Activated CD8-positive, alpha-beta memory T cell treated with anti-CD3 and anti-CD28 coated beads, Interleukin-2, amount 10 ng/mL, durations not matched to agents 7 days and 5 days (primary cell): Measurements from ENCODE around the gene UGT8. TPM values are rescaled to one million over a fixed set of nuclear protein-coding genes. Genes with fewer than 3 reads are reported as not detected.
A peak's percentile ranks its signal among the peaks of the same experiment; 100 is the strongest.
"Not testable (repeated sequence)": the region's sequence is repeated elsewhere in the genome, so short reads cannot be mapped to it uniquely, and the experiment has no call there.

Source experiments
- ATAC-seq: fragments of 150-1000 bp; cut with Tn5 transposase; one replicate; pipeline ENCODE4 v1.10.0; 2021; ENCODE audit warnings: moderate library complexity
- CTCF ChIA-PET: fragments of 350-600 bp; sonication (Branson Sonifier 250); formaldehyde crosslinking; loops from one replicate; lab custom pipeline; 2021; ENCODE audit warnings: antibody characterized with exemption; lab: Charles Lee
- DNase-seq: peaks from one replicate; pipeline ENCODE4 v3.0.0-alpha.2; 2020
- H3K27ac Mint-ChIP-seq: one replicate; pipeline ENCODE4 v1.8.0; 2021; ENCODE audit warnings: mild to moderate bottlenecking, mixed read lengths
- H3K27me3 Mint-ChIP-seq: one replicate; pipeline ENCODE4 v1.8.0; 2021; ENCODE audit warnings: mixed read lengths
- H3K36me3 Mint-ChIP-seq: one replicate; pipeline ENCODE4 v1.8.0; 2021; ENCODE audit warnings: mild to moderate bottlenecking, mixed read lengths
- H3K4me1 Mint-ChIP-seq: one replicate; pipeline ENCODE4 v1.8.0; 2021; ENCODE audit warnings: mixed read lengths
- H3K4me3 Mint-ChIP-seq: one replicate; pipeline ENCODE4 v1.8.0; 2021; ENCODE audit warnings: mild to moderate bottlenecking, moderate library complexity, mixed read lengths
- H3K9me3 Mint-ChIP-seq: one replicate; pipeline ENCODE4 v1.8.0; 2022; ENCODE audit warnings: low read depth, mixed read lengths
- total RNA-seq, 2 experiments: library from RNA; stranded (reverse); gene quantifications; one replicate each; pipeline ENCODE4 v1.2.3, GENCODE V29; 2021

UGT8 gene
- total RNA-seq, 2 experiments from 2014 or later = 0.29 to 0.63 TPM

DNA sequence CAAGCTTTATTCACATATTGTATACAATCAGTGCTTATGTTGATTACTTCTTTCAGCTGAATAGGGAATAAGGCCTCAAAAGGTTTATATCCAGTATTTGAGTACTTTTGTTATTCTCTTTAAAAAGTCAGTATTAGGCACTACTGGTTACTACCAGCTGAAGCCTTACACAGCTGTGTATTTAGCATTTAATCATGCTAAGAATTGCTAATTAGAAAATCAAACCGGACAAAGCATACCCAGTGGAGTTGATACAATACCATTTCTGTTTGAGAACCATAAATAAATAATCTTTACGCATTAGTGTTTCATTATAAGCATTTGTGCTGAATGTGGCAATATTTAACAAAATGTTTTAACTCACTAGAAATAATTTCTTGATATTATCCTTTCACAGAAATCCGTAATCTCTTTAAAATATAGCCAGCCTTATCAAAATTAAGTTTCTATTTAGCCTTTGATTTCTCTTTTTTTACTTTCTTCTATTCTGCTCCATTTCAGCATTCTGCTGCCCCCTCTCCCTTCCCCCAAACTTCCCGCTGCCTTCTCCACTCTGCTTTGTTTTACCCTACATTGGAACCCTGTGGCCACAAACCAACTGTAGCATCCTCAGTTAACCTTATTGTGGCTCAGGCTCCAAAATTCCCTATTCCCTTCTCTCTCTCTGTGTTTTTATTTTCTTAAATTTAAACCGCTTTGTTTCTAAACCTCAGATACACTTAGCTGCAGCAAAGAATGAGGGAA, 37.8 kb downstream of the UGT8 start:
- Mint-ChIP-seq H3K4me1 (no peaks in the 10 kb centered on the region), H3K36me3 (no peaks in the 10 kb centered on the region), H3K27me3 (no peaks in the 10 kb centered on the region), H3K9me3 (no peaks in the 10 kb centered on the region), H3K27ac (no peak overlapping the region), H3K4me3 (no peak overlapping the region)
- DNase-seq (no peak), ATAC-seq (no peak)
- CTCF ChIA-PET = no interaction called here

DNA sequence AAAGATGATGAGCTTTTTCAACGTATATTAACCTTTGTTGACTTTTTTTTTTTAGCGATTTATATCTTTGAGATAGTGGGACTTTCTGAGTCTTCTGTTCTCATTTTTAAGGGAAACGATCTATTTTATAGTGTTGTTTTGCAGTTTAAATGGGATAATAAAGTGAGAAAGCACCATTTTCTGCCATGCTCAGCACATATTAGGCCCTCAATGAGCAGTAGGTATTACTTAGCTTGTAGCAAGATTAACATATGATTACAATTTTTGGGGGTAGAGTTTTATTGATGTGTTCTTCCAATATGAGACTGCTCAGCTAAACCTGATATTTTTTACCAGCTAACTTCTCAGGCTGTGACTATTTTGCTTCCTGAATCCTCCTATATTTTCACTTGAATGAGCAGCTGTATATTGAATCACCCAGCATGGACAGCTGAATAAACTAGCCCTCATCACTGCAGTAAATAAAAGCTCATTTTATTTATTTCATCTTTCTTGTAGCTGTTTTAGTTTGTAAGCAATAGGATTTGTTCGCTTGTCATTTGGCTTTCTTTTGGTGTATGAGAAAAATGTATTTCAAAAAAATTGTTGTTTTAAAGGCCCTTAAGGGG, 43.7 kb downstream of the UGT8 start:
- Mint-ChIP-seq H3K4me1 (no peaks in the 10 kb centered on the region), H3K27ac (no peak overlapping the region), H3K36me3 (no peaks in the 10 kb centered on the region), H3K9me3 (no peaks in the 10 kb centered on the region), H3K4me3 (no peak overlapping the region), H3K27me3 (no peaks in the 10 kb centered on the region)
- DNase-seq = no peak
- ATAC-seq = no peak
- CTCF ChIA-PET = no interaction called here

DNA sequence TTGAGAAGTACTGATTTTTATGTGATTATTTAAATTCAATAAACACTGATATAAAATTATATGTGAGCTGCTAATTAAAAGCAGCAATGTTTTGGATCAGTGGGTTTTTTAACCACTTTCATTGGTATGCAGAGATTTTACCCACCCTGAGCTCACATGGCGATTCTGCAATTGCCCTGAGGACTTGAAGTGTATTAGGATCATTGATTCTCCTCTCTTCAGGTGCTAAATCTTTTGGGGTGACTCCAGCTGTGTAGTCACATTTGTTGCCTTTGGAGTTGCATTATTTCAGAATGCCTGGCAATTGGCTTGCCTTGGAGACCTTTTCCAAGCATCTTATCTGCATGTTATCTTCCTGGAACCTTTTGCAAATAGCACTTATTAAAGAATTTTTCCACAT, 51.3 kb downstream of the UGT8 start:
- Mint-ChIP-seq H3K36me3 (no peaks in the 10 kb centered on the region), H3K4me1 (no peaks in the 10 kb centered on the region), H3K4me3 (no peak overlapping the region), H3K27me3 (peaks cover 11% of the 10 kb centered on the region), H3K9me3 (no peaks in the 10 kb centered on the region), H3K27ac (no peak overlapping the region)
- DNase-seq (no peak), ATAC-seq (no peak)
- CTCF ChIA-PET = no interaction called here

DNA sequence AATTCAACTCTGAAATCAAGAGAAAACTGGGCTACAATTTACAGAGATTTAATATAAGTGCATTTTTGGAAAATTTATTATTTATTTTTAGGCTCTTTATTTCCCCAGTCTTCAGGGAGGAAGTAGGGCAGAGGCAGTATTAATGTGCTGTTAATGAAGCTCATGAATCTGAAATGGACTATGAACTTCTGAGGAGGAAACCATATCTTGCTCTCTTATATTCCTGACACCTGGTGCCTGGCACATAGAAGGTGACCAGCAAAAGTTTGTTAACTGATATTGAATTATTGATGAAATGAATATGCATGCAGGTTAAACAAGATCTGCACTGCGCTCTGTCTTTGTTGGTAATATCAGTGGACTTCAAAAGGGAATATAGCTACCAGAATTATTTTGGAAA, 55.1 kb downstream of the UGT8 start:
- Mint-ChIP-seq H3K36me3 (no peaks in the 10 kb centered on the region), H3K27me3 (peaks cover 16% of the 10 kb centered on the region), H3K27ac (no peak overlapping the region), H3K9me3 (no peaks in the 10 kb centered on the region), H3K4me1 (no peaks in the 10 kb centered on the region), H3K4me3 (no peak overlapping the region)
- CTCF ChIA-PET = no interaction called here
- ATAC-seq (no peak), DNase-seq (no peak)

DNA sequence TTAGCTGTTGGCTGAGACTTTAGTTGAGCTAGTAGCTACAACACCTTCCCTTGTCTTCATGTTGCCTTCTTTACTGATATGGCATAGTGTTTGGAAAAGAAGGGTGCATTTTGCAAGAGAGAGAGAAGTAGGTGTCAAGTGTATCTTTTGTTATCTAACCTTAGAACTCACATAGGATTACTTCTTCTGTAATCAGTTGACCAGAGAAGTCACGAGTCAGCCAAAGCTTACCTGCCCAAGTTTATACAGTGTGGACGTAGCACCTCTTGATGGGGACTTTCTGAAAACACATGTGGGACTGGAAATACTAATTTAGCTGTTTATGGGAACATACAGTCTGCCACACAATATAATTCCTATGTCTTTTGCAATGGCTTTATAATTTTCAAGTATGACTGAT, 56.0 kb downstream of the UGT8 start:
- ATAC-seq (no peak), DNase-seq (no peak)
- H3K4me3 Mint-ChIP-seq = no peak overlapping the region
- no peak overlapping the region for H3K27ac Mint-ChIP-seq
- CTCF ChIA-PET = no interaction called here
- no peaks in the 10 kb centered on the region for H3K36me3 Mint-ChIP-seq
- peaks cover 20% of the 10 kb centered on the region for H3K27me3 Mint-ChIP-seq
- H3K4me1 Mint-ChIP-seq = no peaks in the 10 kb centered on the region
- no peaks in the 10 kb centered on the region for H3K9me3 Mint-ChIP-seq

DNA sequence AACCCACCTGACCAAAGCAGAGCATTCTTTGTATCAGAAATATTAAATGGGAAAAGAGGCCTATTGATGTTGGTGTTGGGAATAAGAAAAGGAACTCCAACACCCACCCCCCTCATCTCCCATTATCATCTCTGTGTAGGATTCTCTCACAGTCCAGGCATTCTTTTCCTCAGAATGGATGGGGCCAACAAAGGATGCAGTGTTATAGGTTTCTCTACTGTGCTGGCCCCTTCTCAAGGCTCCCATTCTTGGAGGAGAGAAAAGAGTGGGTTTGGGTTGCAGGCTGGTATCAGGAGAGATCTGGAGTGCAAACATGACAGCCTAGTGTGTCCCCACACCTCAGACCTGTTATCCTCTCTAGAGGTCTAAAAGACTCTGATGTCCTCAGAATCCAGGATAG, 59.6 kb downstream of the UGT8 start:
- CTCF ChIA-PET = no interaction called here
- H3K9me3 Mint-ChIP-seq = no peaks in the 10 kb centered on the region
- no peak overlapping the region for H3K4me3 Mint-ChIP-seq
- H3K27me3 Mint-ChIP-seq = peaks cover 17% of the 10 kb centered on the region
- no peaks in the 10 kb centered on the region for H3K36me3 Mint-ChIP-seq
- no peaks in the 10 kb centered on the region for H3K4me1 Mint-ChIP-seq
- ATAC-seq (no peak), DNase-seq (no peak)
- H3K27ac Mint-ChIP-seq = no peak overlapping the region

DNA sequence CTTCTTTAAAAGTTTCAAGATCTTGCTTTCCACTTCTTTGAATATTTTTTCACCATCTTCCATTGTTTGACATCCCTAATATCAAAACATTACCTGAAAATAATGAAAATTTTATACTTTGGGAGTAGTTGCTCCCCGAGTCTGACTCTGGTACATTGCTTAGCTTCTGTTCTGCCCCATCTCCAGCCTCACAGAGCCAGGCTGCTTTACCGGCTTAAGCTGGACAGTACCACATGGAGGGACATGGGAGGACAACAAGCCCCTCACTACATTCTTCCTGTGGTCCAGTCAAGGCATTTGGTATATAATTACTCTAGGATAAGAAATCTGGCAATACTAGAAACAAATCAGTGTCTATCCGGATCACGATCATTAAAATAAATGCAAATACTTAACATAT, 60.2 kb downstream of the UGT8 start:
- DNase-seq (no peak), ATAC-seq (no peak)
- no peak overlapping the region for H3K4me3 Mint-ChIP-seq
- H3K36me3 Mint-ChIP-seq = no peaks in the 10 kb centered on the region
- CTCF ChIA-PET = interaction anchor here (0.6 to 0.8 kb wide), 2 partner anchors 271 to 528 kb away, joined by 3 to 4 read pairs; no protein-coding TSS in a partner anchor
- peaks cover 15% of the 10 kb centered on the region for H3K27me3 Mint-ChIP-seq
- H3K4me1 Mint-ChIP-seq = no peaks in the 10 kb centered on the region
- no peak overlapping the region for H3K27ac Mint-ChIP-seq
- no peaks in the 10 kb centered on the region for H3K9me3 Mint-ChIP-seq

DNA sequence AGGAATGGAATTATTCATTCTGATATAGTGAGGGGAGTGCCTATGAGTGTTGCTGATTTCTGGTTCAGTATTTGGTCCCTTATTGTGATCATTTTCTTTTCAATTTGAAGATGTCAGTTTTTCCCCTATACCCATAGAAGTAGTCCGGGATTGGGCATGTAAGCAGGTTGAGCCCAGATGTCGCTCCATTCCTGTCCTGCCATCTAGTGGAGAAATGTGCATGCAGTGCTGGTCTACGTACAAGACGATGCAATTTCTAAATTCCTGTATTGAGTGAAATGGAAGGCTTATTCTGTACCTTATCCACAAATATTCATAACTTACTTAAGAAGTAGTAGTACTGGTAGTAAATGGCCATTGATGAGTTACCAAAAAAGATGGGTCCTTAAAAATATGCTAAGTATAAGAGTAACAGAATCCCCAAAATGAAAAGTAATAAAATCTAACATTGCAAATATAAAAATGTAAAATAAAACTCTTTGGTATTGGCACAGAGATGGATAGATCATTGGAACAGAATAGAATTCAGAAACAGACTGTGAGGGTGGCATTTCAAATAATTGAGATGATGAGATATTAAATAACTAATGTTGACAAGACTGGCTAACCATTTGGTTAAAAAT, 60.9 kb downstream of the UGT8 start:
- H3K27ac Mint-ChIP-seq = no peak overlapping the region
- CTCF ChIA-PET = interaction anchor here (0.6 to 0.8 kb wide), 2 partner anchors 272 to 529 kb away, joined by 3 to 4 read pairs; no protein-coding TSS in a partner anchor
- no peaks in the 10 kb centered on the region for H3K36me3 Mint-ChIP-seq
- peaks cover 9% of the 10 kb centered on the region for H3K27me3 Mint-ChIP-seq
- no peaks in the 10 kb centered on the region for H3K4me1 Mint-ChIP-seq
- DNase-seq (peak; percentile 49), ATAC-seq (peak; percentile 61)
- H3K9me3 Mint-ChIP-seq = no peaks in the 10 kb centered on the region
- no peak overlapping the region for H3K4me3 Mint-ChIP-seq

DNA sequence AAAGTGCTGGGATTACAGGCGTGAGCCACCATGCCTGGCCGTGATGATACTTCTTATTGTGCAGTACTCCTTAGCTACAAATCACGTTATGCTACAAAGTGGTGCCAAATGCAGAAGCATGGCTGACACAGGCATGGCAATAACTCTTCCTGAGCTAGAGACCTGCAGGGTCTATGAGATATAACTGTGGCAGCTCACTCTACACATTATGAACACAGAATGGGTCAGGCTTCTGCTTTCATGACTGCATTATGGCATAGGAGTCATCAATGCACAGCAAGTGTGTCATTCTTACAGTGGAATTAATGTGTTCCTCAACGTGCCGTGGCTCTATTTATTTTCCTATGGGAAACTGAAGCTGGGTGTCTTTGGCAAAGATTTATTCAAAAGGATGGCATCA, 64.5 kb downstream of the UGT8 start:
- ATAC-seq = no peak
- CTCF ChIA-PET = no interaction called here
- H3K4me3 Mint-ChIP-seq = no peak overlapping the region
- no peaks in the 10 kb centered on the region for H3K36me3 Mint-ChIP-seq
- H3K27ac Mint-ChIP-seq = no peak overlapping the region
- no peaks in the 10 kb centered on the region for H3K9me3 Mint-ChIP-seq
- H3K4me1 Mint-ChIP-seq = no peaks in the 10 kb centered on the region
- DNase-seq = no peak
- H3K27me3 Mint-ChIP-seq = peaks cover 17% of the 10 kb centered on the region

DNA sequence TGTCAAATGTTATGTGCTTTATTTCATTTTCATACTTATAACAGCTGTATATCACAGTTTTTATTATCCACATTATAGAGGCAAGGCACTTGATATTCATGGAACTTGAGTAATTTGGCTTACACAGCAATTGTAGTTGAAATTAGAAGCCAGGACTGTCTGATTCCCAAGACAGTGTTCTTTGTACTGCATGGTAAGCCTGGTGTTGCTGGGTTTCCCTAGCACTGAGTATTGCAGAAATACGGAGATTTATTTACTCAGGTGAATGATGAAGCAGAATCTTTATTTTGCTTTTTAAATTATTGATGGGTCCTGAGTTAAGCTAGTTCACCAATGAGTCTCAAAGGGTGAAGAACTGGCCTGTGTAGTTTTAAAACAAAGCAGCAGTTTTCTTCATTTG, 70.0 kb downstream of the UGT8 start:
- Mint-ChIP-seq H3K9me3 (no peaks in the 10 kb centered on the region), H3K36me3 (no peaks in the 10 kb centered on the region), H3K27me3 (peaks cover 13% of the 10 kb centered on the region), H3K27ac (no peak overlapping the region), H3K4me3 (no peak overlapping the region), H3K4me1 (no peaks in the 10 kb centered on the region)
- no peak for DNase-seq
- no peak for ATAC-seq
- CTCF ChIA-PET = no interaction called here

DNA sequence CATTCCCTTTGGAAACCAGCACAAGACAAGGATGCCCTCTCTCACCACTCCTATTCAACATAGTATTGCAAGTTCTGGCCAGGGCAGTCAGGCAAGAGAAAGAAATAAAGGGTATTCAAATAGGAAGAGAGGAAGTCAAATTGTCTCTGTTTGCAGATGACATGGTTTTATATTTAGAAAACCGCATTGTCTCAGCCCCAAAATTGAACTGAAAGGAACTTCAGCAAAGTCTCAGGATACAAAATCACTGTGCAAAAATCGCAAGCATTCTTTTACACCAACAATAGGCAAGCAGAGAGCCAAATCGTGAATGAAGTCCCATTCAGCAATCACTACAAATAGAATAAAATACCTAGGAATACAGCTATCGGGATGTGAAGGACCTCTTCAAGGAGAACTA, 72.1 kb downstream of the UGT8 start:
- DNase-seq, H3K27me3 Mint-ChIP-seq, CTCF ChIA-PET, ATAC-seq, H3K36me3 Mint-ChIP-seq, H3K4me3 Mint-ChIP-seq, H3K9me3 Mint-ChIP-seq, H3K27ac Mint-ChIP-seq, H3K4me1 Mint-ChIP-seq: not testable (repeated sequence)

DNA sequence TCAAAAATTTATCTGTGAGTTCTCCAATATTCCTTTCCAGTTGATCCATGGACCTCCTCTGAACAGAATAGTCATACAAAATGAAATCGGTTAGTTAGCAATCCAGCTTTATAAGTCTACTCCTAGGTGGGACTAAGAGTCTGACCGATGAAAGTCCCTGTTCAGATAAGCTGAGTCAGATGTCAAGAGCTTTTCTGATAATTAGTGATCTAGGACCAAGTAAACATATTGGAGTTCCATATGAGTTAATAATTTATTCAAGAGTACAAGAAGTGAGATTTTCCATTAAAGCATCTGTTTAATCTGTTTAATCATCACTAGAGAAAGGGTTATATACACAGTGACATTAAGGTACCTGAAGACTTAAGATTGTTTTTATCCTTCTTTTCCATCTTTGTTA, 74.7 kb downstream of the UGT8 start:
- H3K27ac Mint-ChIP-seq = no peak overlapping the region
- DNase-seq (no peak), ATAC-seq (no peak)
- H3K4me1 Mint-ChIP-seq = no peaks in the 10 kb centered on the region
- no peaks in the 10 kb centered on the region for H3K9me3 Mint-ChIP-seq
- no peaks in the 10 kb centered on the region for H3K36me3 Mint-ChIP-seq
- H3K27me3 Mint-ChIP-seq = peaks cover 5% of the 10 kb centered on the region
- no peak overlapping the region for H3K4me3 Mint-ChIP-seq
- CTCF ChIA-PET = no interaction called here

DNA sequence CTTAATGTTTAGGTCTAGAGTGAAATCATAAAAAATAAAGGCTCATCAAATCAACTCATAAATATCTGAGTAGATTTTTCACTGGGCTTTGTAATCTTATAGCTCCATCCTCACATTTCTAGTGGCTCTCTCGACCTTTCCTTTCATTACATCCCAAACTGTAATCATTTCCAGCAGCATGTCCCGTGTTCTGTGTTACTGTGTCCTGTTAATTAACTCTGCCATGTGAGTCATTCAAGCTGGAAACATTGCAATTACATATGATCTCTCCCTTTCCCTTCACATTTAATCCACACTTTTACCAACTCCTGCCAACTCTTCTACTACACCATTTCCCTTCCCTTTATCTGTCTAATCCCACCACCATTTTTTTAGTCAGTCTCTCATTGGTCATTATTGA, 75.5 kb downstream of the UGT8 start:
- Mint-ChIP-seq H3K4me1 (no peaks in the 10 kb centered on the region), H3K27me3 (peaks cover 5% of the 10 kb centered on the region), H3K36me3 (no peaks in the 10 kb centered on the region), H3K27ac (no peak overlapping the region), H3K9me3 (no peaks in the 10 kb centered on the region), H3K4me3 (no peak overlapping the region)
- DNase-seq = no peak
- ATAC-seq = no peak
- CTCF ChIA-PET = no interaction called here

DNA sequence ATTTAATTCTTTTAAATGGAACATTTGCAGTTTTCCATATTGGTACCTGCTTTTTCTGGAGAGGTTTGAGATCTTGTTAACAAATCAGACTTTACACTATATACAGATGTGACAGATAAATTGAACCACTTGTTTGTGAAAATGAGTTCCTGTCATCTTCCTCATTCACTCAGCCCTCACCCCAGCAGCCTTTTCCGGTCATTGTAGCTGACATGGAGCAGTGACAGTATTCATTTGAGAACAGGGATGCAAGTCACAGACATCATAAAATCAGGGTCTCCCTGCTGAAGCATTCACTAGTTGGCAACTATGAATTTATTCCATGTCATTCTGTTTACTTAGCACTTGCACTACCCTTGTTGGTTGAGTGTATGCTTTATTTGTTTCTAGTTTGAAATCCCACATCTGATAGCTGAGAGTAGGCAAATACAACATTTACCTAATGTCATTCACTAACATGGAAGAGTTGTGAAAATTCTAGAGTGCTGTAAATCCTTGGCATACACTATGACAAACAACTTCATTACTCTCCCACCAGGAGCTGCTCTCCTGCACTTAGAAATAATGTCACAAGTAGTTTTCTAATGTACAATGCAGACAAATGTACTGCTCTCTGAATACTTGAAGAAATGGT, 78.9 kb downstream of the UGT8 start:
- CTCF ChIA-PET = no interaction called here
- no peaks in the 10 kb centered on the region for H3K36me3 Mint-ChIP-seq
- ATAC-seq = no peak
- DNase-seq = no peak
- H3K27ac Mint-ChIP-seq = no peak overlapping the region
- H3K9me3 Mint-ChIP-seq = no peaks in the 10 kb centered on the region
- peaks cover 5% of the 10 kb centered on the region for H3K27me3 Mint-ChIP-seq
- H3K4me1 Mint-ChIP-seq = no peaks in the 10 kb centered on the region
- H3K4me3 Mint-ChIP-seq = no peak overlapping the region
